ENCODE measurements around the gene KCNA1. TPM values are rescaled to one million over a fixed set of nuclear protein-coding genes. Genes with fewer than 3 reads are reported as not detected.

KCNA1 gene
- total RNA-seq, 1 experiment from 2014 or later: not detected

- Histone ChIP-seq H3K27me3 (ENCODE audit: control insufficient read depth, insufficient read depth, low read length) (no peaks in the 10 kb centered on the region), H3K36me3 (ENCODE audit: control insufficient read depth, insufficient read depth, low read length) (no peaks in the 10 kb centered on the region), H3K4me1 (ENCODE audit: control insufficient read depth, insufficient read depth, low read length) (no peaks in the 10 kb centered on the region), H3K4me3 (ENCODE audit: low read depth in 2 of 2, low read length in 2 of 2) (no peak overlapping the region), H3K27ac (ENCODE audit: low read length) (no peak overlapping the region), H3K9me3 (ENCODE audit: control insufficient read depth, insufficient read depth, low read depth, low read length) (no peaks in the 10 kb centered on the region)
- ChIA-PET CTCF (interaction anchor here (0.6 kb wide), 1 partner anchor 112 kb away, joined by 5 read pairs; no protein-coding TSS in a partner anchor), POLR2A (no interaction called here)
- TF ChIP-seq SIN3A (IDR thresholded peaks at IDR 0.05; ENCODE audit: borderline replicate concordance, insufficient read depth, low read depth, low read length) (no peak), POLR2AphosphoS5 (IDR thresholded peaks at IDR 0.05; ENCODE audit: low read depth, low read length) (no peak), CTCF (IDR thresholded peaks at IDR 0.05) (no peak), REST (IDR thresholded peaks at IDR 0.05; ENCODE audit: insufficient read depth in 1 of 2, low read depth in 2 of 2, low read length in 1 of 2) (no peak), TCF7L2 (IDR thresholded peaks at IDR 0.05; ENCODE audit: low read depth, low read length) (no peak)
- intact Hi-C loops (cut with micrococcal nuclease; ENCODE audit: unreplicated experiment): no loop called here
- in situ Hi-C loops (cut with HindIII; ENCODE audit: low pct_unique_long_range_greater_than_20kb, low sequenced_read_pairs): no loop called here
- ATAC-seq: no peak
- BruUV-seq (replicated peaks): no TSS peak
- DNase-seq (ENCODE audit: low read depth, low spot score): no peak
Observed at GRCh38 chr12:4957761-4958160, 48.1 kb downstream of the KCNA1 start.

- H3K4me1 ChIP-seq (ENCODE audit: control insufficient read depth, insufficient read depth, low read length): no peaks in the 10 kb centered on the region
- H3K27me3 ChIP-seq (ENCODE audit: control insufficient read depth, insufficient read depth, low read length): no peaks in the 10 kb centered on the region
- BruUV-seq (replicated peaks): no TSS peak
- H3K36me3 ChIP-seq (ENCODE audit: control insufficient read depth, insufficient read depth, low read length): no peaks in the 10 kb centered on the region
- in situ Hi-C loops (cut with HindIII; ENCODE audit: low pct_unique_long_range_greater_than_20kb, low sequenced_read_pairs): no loop called here
- ATAC-seq (no peak), DNase-seq (ENCODE audit: low read depth, low spot score) (no peak)
- no peak overlapping the region for H3K4me3 ChIP-seq (ENCODE audit: low read depth in 2 of 2, low read length in 2 of 2)
- no peaks in the 10 kb centered on the region for H3K9me3 ChIP-seq (ENCODE audit: control insufficient read depth, insufficient read depth, low read depth, low read length)
- H3K27ac ChIP-seq (ENCODE audit: low read length): no peak overlapping the region
- intact Hi-C loops (cut with micrococcal nuclease; ENCODE audit: unreplicated experiment): no loop called here
- ChIA-PET POLR2A (no interaction called here), CTCF (interaction anchor here (1.2 kb wide), 1 partner anchor 22 kb away, joined by 3 read pairs; no protein-coding TSS in a partner anchor)
- no peak for TF ChIP-seq REST (IDR thresholded peaks at IDR 0.05; ENCODE audit: insufficient read depth in 1 of 2, low read depth in 2 of 2, low read length in 1 of 2)
- no peak for TF ChIP-seq POLR2AphosphoS5 (IDR thresholded peaks at IDR 0.05; ENCODE audit: low read depth, low read length)
- no peak for TF ChIP-seq TCF7L2 (IDR thresholded peaks at IDR 0.05; ENCODE audit: low read depth, low read length)
- TF ChIP-seq SIN3A (IDR thresholded peaks at IDR 0.05; ENCODE audit: borderline replicate concordance, insufficient read depth, low read depth, low read length): no peak
- TF ChIP-seq CTCF (IDR thresholded peaks at IDR 0.05): no peak
Observed at GRCh38 chr12:4958697-4959375, 49.1 kb downstream of the KCNA1 start.

Data from Panc1 (cell line).